Body of pancreas (tissue), 4 donors: ENCODE measurements around the gene ZFR2. TPM values are rescaled to one million over a fixed set of nuclear protein-coding genes. Genes with fewer than 3 reads are reported as not detected.
A peak's percentile ranks its signal among the peaks of the same experiment; 100 is the strongest.

Experiments used
- ATAC-seq: fragments of 150-250 bp; one replicate; pipeline ENCODE4 v1.9.1; 2016
- DNase-seq, 4 donors: peaks; one replicate each; pipeline ENCODE4 v3.0.0-alpha.2; 2019
- H3K27ac ChIP-seq, 4 donors: fragments of 200-600 bp; sonication (generic); 1 replicate in 3 of 4; 2 replicates in 1 of 4; pipeline versions ENCODE4 v1.5.1 to v1.6.1; 2016 to 2019; ENCODE audit warnings: mild to moderate bottlenecking in 1 of 4, mixed read lengths in 1 of 4, moderate library complexity in 1 of 4
- H3K27me3 ChIP-seq, 2 donors: fragments of 200-600 bp; sonication (generic); one replicate each; pipeline ENCODE4 v1.6.0; 2016; ENCODE audit warnings: mild to moderate bottlenecking in 1 of 2
- H3K36me3 ChIP-seq, 2 donors: fragments of 200-600 bp; sonication (generic); replicated peaks in 1 of 2; 2 replicates each; pipeline ENCODE4 v1.5.1; 2016; ENCODE audit warnings: low read depth in 2 of 2; ENCODE audit not compliant: insufficient read depth in 1 of 2
- H3K4me1 ChIP-seq: fragments of 200-600 bp; sonication (generic); one replicate; pipeline ENCODE4 v1.6.0; 2016
- H3K4me3 ChIP-seq, 2 donors: fragments of 200-600 bp; sonication (generic); 1 replicate in 1 of 2; 2 replicates in 1 of 2; pipeline ENCODE4 v1.5.1; 2016 to 2019
- H3K9me3 ChIP-seq, 3 donors: fragments of 200-600 bp; sonication (generic); 1 replicate in 2 of 3; 2 replicates in 1 of 3; pipeline ENCODE4 v1.5.1; 2016
- CTCF ChIP-seq, 7 experiments: fragments of 450-650 bp in 4 of 7; fragments of 200-600 bp in 3 of 7; sonication (generic) in 3 of 7; IDR thresholded peaks; one replicate each; pipeline ENCODE4 v1.5.1; 2016 to 2019; ENCODE audit warnings: antibody characterized with exemption in 7 of 7
- POLR2A ChIP-seq, 3 donors: fragments of 450-650 bp; IDR thresholded peaks; one replicate each; pipeline ENCODE4 v1.6.1; 2016; ENCODE audit warnings: antibody characterized with exemption in 3 of 3, mild to moderate bottlenecking in 2 of 3
- WGBS, 2 donors: methylation state at CpG; one replicate each; pipeline ENCODE4 v1.1.5; 2017; 5-methylcytosine and 5-hydroxymethylcytosine counted together
- intact Hi-C: fragments of 100-400 bp; cut with DNase I; formaldehyde crosslinking; loops from one replicate; pipeline ENCODE4 v1.15.1; 2023
- total RNA-seq, 2 donors: library from RNA; depleted of rRNA; stranded (reverse); fragments of >200 nt; gene quantifications; one replicate each; pipeline ENCODE4 v1.1.0, GENCODE V29; 2016

ZFR2 gene
- total RNA-seq, 2 donors from 2014 or later, result not detected

GRCh38 chr19:3857449-3858003 lies 11.3 kb downstream of the ZFR2 start:
- ATAC-seq (no peak), DNase-seq (no peak)
- Histone ChIP-seq H3K4me3 (no peak overlapping the region), H3K4me1 (no peaks in the 10 kb centered on the region), H3K9me3 (peaks cover 0 to 2% (median 0%) of the 10 kb centered on the region in 3 donors), H3K36me3 (no peaks in the 10 kb centered on the region), H3K27me3 (no peaks in the 10 kb centered on the region), H3K27ac (no peak overlapping the region)
- TF ChIP-seq CTCF (IDR thresholded peaks at IDR 0.05) (no peak), POLR2A (IDR thresholded peaks at IDR 0.05) (no peak)
- WGBS, 2 donors, result 71 to 85% methylated on average over 7 to 12 of the region's 12 CpGs
- intact Hi-C loops, result no loop called here

GRCh38 chr19:3855320-3855719 lies 13.5 kb downstream of the ZFR2 start:
- intact Hi-C loops, result no loop called here
- ATAC-seq, result no peak

GRCh38 chr19:3852614-3853254 lies 16.1 kb downstream of the ZFR2 start:
- TF ChIP-seq CTCF (IDR thresholded peaks at IDR 0.05), result peak in 1 of 7 experiments; percentile 10
- no peak for TF ChIP-seq POLR2A (IDR thresholded peaks at IDR 0.05)
- intact Hi-C loops, result no loop called here

More at GRCh38 chr19:3855320-3855719, 13.5 kb downstream of the ZFR2 start:
- TF ChIP-seq POLR2A (IDR thresholded peaks at IDR 0.05) (no peak), CTCF (IDR thresholded peaks at IDR 0.05) (no peak)
- H3K36me3 ChIP-seq, result no peaks in the 10 kb centered on the region
- peaks cover 0 to 16% (median 0%) of the 10 kb centered on the region in 3 donors for H3K9me3 ChIP-seq
- H3K27me3 ChIP-seq, result no peaks in the 10 kb centered on the region
- DNase-seq, result no peak
- H3K4me1 ChIP-seq, result no peaks in the 10 kb centered on the region
- no peak overlapping the region for H3K27ac ChIP-seq
- WGBS, 2 donors, result 81 to 90% methylated on average over 15 to 19 of the region's 19 CpGs
- H3K4me3 ChIP-seq, result no peak overlapping the region

GRCh38 chr19:3852177-3852511 lies 16.7 kb downstream of the ZFR2 start:
- Histone ChIP-seq H3K27me3 (no peaks in the 10 kb centered on the region), H3K27ac (no peak overlapping the region), H3K9me3 (peaks cover 0 to 16% (median 0%) of the 10 kb centered on the region in 3 donors), H3K4me1 (no peaks in the 10 kb centered on the region), H3K36me3 (no peaks in the 10 kb centered on the region), H3K4me3 (no peak overlapping the region)
- intact Hi-C loops, result no loop called here
- 77 to 80% methylated on average over 1 of the region's 1 CpG for WGBS, 2 donors
- no peak for DNase-seq
- TF ChIP-seq POLR2A (IDR thresholded peaks at IDR 0.05) (no peak), CTCF (IDR thresholded peaks at IDR 0.05) (no peak)
- no peak for ATAC-seq

More at GRCh38 chr19:3852614-3853254, 16.1 kb downstream of the ZFR2 start:
- Histone ChIP-seq H3K27ac (no peak overlapping the region), H3K36me3 (no peaks in the 10 kb centered on the region), H3K9me3 (peaks cover 0 to 16% (median 0%) of the 10 kb centered on the region in 3 donors), H3K27me3 (no peaks in the 10 kb centered on the region), H3K4me1 (no peaks in the 10 kb centered on the region), H3K4me3 (no peak overlapping the region)
- peak in 2 of 4 donors; percentile 14 to 17 for DNase-seq
- ATAC-seq, result no peak
- WGBS, 2 donors, result 69 to 92% methylated on average over 2 to 4 of the region's 4 CpGs
